Loucy (cell line): Measurements from ENCODE around the gene DNAJB4.

Experiments used
- H2AFZ ChIP-seq: fragments of 200-600 bp; sonication (generic); 2 replicates; pipeline ENCODE4 v1.6.0; 2016; ENCODE audit warnings: antibody characterized with exemption, mild to moderate bottlenecking, low read length, moderate library complexity
- H3F3A ChIP-seq: fragments of 200-600 bp; 2 replicates; pipeline ENCODE4 v1.6.0; 2016; ENCODE audit warnings: antibody characterized with exemption, low read depth, mild to moderate bottlenecking
- H3K27me3 ChIP-seq: fragments of 200-600 bp; sonication (generic); 2 replicates; pipeline ENCODE4 v1.6.1; 2014; ENCODE audit warnings: low read length, mild to moderate bottlenecking; ENCODE audit not compliant: insufficient read depth, poor library complexity, severe bottlenecking
- H3K36me3 ChIP-seq: fragments of 200-600 bp; sonication (generic); 2 replicates; pipeline ENCODE4 v1.6.1; 2016; ENCODE audit warnings: low read length; ENCODE audit not compliant: insufficient read depth
- H3K4me1 ChIP-seq: fragments of 200-600 bp; sonication (generic); 2 replicates; pipeline ENCODE4 v1.5.1; 2014; ENCODE audit warnings: low read length, mild to moderate bottlenecking; ENCODE audit not compliant: insufficient read depth, poor library complexity, severe bottlenecking
- H3K4me2 ChIP-seq: fragments of 200-600 bp; sonication (generic); 2 replicates; pipeline ENCODE4 v1.6.0; 2014; ENCODE audit warnings: antibody characterized with exemption, low read length, low read depth, mild to moderate bottlenecking; ENCODE audit not compliant: poor library complexity, severe bottlenecking
- H3K4me3 ChIP-seq: fragments of 200-600 bp; sonication (generic); 2 replicates; pipeline ENCODE4 v1.5.1; 2014; ENCODE audit warnings: low read length, mild to moderate bottlenecking, mixed read lengths; ENCODE audit not compliant: poor library complexity, severe bottlenecking
- H3K79me2 ChIP-seq: fragments of 200-600 bp; sonication (generic); 2 replicates; pipeline ENCODE4 v1.6.1; 2014; ENCODE audit warnings: low read length; ENCODE audit not compliant: insufficient read depth
- H3K9ac ChIP-seq: fragments of 200-600 bp; sonication (generic); 2 replicates; pipeline ENCODE4 v1.6.0; 2014; ENCODE audit warnings: mild to moderate bottlenecking, low read depth, low read length, moderate library complexity; ENCODE audit not compliant: poor library complexity, severe bottlenecking
- H3K9me2 ChIP-seq: fragments of 200-600 bp; sonication (generic); replicated peaks from 2 replicates; pipeline ENCODE4 v1.6.1; 2016; ENCODE audit warnings: low read depth, low read length, mixed read lengths
- H3K9me3 ChIP-seq: fragments of 200-600 bp; sonication (generic); 2 replicates; pipeline ENCODE4 v1.6.1; 2014; ENCODE audit warnings: mild to moderate bottlenecking, antibody characterized with exemption, low read length, low read depth; ENCODE audit not compliant: insufficient read depth
- H4K20me1 ChIP-seq: fragments of 200-600 bp; sonication (generic); 2 replicates; pipeline ENCODE4 v1.6.0; 2014; ENCODE audit warnings: antibody characterized with exemption, low read length, mild to moderate bottlenecking; ENCODE audit not compliant: insufficient read depth, poor library complexity, severe bottlenecking
- EZH2phosphoT487 ChIP-seq: fragments of 200-600 bp; IDR thresholded peaks from 2 replicates; pipeline ENCODE4 v1.6.1; 2018; ENCODE audit warnings: antibody characterized with exemption, mild to moderate bottlenecking, moderate library complexity, borderline replicate concordance
- TF ChIP-seq, protein P1 (sequence below): fragments of 200-600 bp; sonication (generic); conservative IDR thresholded peaks from 2 replicates; pipeline ENCODE4 v1.5.1; 2014; ENCODE audit warnings: mild to moderate bottlenecking, antibody characterized with exemption, low read length

The DNAJB4 gene

DNA sequence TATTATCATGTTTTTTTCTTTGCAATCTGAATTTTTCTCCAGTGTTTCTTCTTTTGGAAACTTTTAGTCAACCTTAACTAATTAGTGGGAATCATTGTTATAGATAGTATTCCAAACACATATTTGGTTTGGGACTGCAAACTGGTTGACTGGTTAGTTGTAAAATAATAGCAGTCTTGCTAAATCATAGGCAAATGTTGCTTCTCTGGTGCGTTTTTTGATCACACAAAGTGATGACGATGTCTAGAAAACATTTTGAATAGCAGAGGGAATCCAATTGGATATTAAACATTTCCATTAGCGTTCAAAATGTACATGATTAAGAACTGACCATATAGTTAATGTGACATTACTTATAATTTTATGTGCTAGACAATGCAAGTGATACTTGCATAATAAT lies 4.5 kb downstream of the DNAJB4 start:
- Histone ChIP-seq H3K9ac (no peak overlapping the region), H3K4me3 (peak overlapping the region; percentile 56), H3K79me2 (peaks cover 24% of the 10 kb centered on the region; the same call in 1 of the 2 replicates)

DNA sequence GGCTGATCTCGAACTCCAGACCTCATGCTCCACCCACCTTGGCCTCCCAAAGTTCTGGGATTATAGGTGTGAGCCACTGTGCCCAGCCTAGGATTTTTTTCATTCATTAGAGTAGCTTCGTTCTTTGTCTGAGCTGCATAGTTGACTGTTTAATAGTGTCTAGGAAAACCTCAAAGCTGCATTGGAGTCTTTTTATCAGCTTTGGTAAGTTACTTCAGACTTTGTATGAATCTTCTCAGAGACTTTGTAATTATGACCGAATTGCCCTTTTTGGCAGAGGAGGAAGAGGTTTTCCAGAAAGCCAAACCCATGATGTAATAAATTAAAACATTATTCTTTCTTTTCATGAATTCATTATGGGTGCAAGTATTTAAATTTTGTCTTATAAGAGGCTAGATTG lies 5.1 kb downstream of the DNAJB4 start:
- H3K9ac ChIP-seq: peak overlapping the region; percentile 16
- H3K4me2 ChIP-seq: peak overlapping the region; percentile 49
- H3F3A ChIP-seq: no peaks in the 10 kb centered on the region
- H2AFZ ChIP-seq: no peak overlapping the region
- H3K9me3 ChIP-seq: no peaks in the 10 kb centered on the region
- peak overlapping the region; percentile 23 for H3K4me3 ChIP-seq
- no peaks in the 10 kb centered on the region for H3K27me3 ChIP-seq
- H4K20me1 ChIP-seq: no peaks in the 10 kb centered on the region
- peaks cover 24% of the 10 kb centered on the region; the same call in 1 of the 2 replicates for H3K79me2 ChIP-seq
- H3K36me3 ChIP-seq: no peaks in the 10 kb centered on the region
- no peaks in the 10 kb centered on the region for H3K9me2 ChIP-seq
- TF ChIP-seq EZH2phosphoT487: no peak
- TF ChIP-seq, protein P1, sequence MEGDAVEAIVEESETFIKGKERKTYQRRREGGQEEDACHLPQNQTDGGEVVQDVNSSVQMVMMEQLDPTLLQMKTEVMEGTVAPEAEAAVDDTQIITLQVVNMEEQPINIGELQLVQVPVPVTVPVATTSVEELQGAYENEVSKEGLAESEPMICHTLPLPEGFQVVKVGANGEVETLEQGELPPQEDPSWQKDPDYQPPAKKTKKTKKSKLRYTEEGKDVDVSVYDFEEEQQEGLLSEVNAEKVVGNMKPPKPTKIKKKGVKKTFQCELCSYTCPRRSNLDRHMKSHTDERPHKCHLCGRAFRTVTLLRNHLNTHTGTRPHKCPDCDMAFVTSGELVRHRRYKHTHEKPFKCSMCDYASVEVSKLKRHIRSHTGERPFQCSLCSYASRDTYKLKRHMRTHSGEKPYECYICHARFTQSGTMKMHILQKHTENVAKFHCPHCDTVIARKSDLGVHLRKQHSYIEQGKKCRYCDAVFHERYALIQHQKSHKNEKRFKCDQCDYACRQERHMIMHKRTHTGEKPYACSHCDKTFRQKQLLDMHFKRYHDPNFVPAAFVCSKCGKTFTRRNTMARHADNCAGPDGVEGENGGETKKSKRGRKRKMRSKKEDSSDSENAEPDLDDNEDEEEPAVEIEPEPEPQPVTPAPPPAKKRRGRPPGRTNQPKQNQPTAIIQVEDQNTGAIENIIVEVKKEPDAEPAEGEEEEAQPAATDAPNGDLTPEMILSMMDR: no peak
- peaks cover 42% of the 10 kb centered on the region for H3K4me1 ChIP-seq

More for the DNA sequence above, 4.5 kb downstream of the DNAJB4 start:
- Histone ChIP-seq H3K9me3 (no peaks in the 10 kb centered on the region), H3F3A (no peaks in the 10 kb centered on the region; the same call in 1 of the 2 replicates), H3K4me2 (peak overlapping the region; percentile 49), H3K4me1 (peaks cover 43% of the 10 kb centered on the region), H2AFZ (no peak overlapping the region), H3K27me3 (no peaks in the 10 kb centered on the region), H4K20me1 (no peaks in the 10 kb centered on the region), H3K36me3 (no peaks in the 10 kb centered on the region), H3K9me2 (no peaks in the 10 kb centered on the region)
- TF ChIP-seq, protein P1: no peak
- TF ChIP-seq EZH2phosphoT487: no peak

DNA sequence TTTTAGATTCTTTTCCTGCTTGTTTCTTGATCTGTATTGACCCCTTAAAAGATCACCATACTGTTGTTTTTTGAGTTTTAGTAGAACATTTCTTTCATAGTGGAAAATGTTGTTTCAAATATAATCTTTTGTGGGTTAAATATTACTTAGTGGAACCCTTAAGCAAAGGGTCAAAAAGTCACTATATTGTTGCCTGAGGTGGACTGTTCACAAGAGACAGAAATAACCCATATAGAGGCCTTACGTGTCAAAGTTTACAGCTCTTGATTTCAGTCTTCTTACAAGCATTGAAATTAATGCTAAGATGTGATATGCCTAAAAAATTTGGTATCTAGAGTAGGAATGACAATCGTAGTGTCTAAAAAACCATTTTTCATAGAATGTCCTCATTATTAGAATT lies 6.3 kb downstream of the DNAJB4 start:
- TF ChIP-seq, protein P1: no peak
- no peak for TF ChIP-seq EZH2phosphoT487
- Histone ChIP-seq H3K4me2 (peak overlapping the region; percentile 49), H3K79me2 (peaks cover 16% of the 10 kb centered on the region; the same call in 1 of the 2 replicates), H3K4me1 (peaks cover 35% of the 10 kb centered on the region), H3K27me3 (no peaks in the 10 kb centered on the region), H3F3A (no peaks in the 10 kb centered on the region), H3K9me3 (no peaks in the 10 kb centered on the region), H3K4me3 (peak overlapping the region; percentile 23), H3K9me2 (no peaks in the 10 kb centered on the region), H2AFZ (no peak overlapping the region), H3K9ac (peak overlapping the region; percentile 16), H3K36me3 (no peaks in the 10 kb centered on the region), H4K20me1 (no peaks in the 10 kb centered on the region)
